Activated CD8-positive, alpha-beta T cell treated with anti-CD3 and anti-CD28 coated beads for 36 hours (primary cell): ENCODE results near the gene SPDYE3. TPM values are rescaled to one million over a fixed set of nuclear protein-coding genes. Genes with fewer than 3 reads are reported as not detected.

ENCODE experiments used
- ATAC-seq: fragments of 200-7000 bp; cut with Tn5 transposase; one replicate; pipeline ENCODE4 v1.10.0; 2021; ENCODE audit warnings: mild to moderate bottlenecking, moderate library complexity
- CTCF ChIA-PET: fragments of 350-600 bp; sonication (Branson Sonifier 250); formaldehyde crosslinking; loops from one replicate; lab custom pipeline; 2021; ENCODE audit warnings: antibody characterized with exemption; lab: Charles Lee
- POLR2A ChIA-PET: fragments of 350-600 bp; sonication (Branson Sonifier 250); formaldehyde crosslinking; loops from one replicate; lab custom pipeline; 2021; ENCODE audit warnings: antibody characterized with exemption; lab: Charles Lee
- DNase-seq: peaks from one replicate; pipeline ENCODE4 v3.0.0-alpha.2; 2020
- H3K27ac Mint-ChIP-seq: one replicate; pipeline ENCODE4 v1.8.0; 2021; ENCODE audit warnings: mild to moderate bottlenecking, mixed read lengths
- H3K27me3 Mint-ChIP-seq: one replicate; pipeline ENCODE4 v1.8.0; 2021; ENCODE audit warnings: mixed read lengths
- H3K36me3 Mint-ChIP-seq: one replicate; pipeline ENCODE4 v1.8.0; 2021; ENCODE audit warnings: low read depth, mixed read lengths
- H3K4me1 Mint-ChIP-seq: one replicate; pipeline ENCODE4 v1.8.0; 2021; ENCODE audit warnings: low read depth, mixed read lengths
- H3K4me3 Mint-ChIP-seq: one replicate; pipeline ENCODE4 v1.8.0; 2021; ENCODE audit warnings: mild to moderate bottlenecking, moderate library complexity, mixed read lengths
- H3K9me3 Mint-ChIP-seq: one replicate; pipeline ENCODE4 v1.8.0; 2021; ENCODE audit warnings: mixed read lengths
- intact Hi-C: fragments of 100-400 bp; cut with micrococcal nuclease; formaldehyde crosslinking; loops from one replicate; pipeline ENCODE4 v1.10.0; 2022
- total RNA-seq, 2 experiments: library from RNA; stranded (reverse); gene quantifications; one replicate each; pipeline ENCODE4 v1.2.3, GENCODE V29; 2021
- TF ChIP-seq, protein P1 (sequence below): fragments of 200-600 bp; IDR thresholded peaks from one replicate; pipeline ENCODE4 v1.8.0; 2022; ENCODE audit warnings: antibody characterized with exemption, mild to moderate bottlenecking

SPDYE3 gene
- total RNA-seq, 2 experiments from 2014 or later = not detected

DNA sequence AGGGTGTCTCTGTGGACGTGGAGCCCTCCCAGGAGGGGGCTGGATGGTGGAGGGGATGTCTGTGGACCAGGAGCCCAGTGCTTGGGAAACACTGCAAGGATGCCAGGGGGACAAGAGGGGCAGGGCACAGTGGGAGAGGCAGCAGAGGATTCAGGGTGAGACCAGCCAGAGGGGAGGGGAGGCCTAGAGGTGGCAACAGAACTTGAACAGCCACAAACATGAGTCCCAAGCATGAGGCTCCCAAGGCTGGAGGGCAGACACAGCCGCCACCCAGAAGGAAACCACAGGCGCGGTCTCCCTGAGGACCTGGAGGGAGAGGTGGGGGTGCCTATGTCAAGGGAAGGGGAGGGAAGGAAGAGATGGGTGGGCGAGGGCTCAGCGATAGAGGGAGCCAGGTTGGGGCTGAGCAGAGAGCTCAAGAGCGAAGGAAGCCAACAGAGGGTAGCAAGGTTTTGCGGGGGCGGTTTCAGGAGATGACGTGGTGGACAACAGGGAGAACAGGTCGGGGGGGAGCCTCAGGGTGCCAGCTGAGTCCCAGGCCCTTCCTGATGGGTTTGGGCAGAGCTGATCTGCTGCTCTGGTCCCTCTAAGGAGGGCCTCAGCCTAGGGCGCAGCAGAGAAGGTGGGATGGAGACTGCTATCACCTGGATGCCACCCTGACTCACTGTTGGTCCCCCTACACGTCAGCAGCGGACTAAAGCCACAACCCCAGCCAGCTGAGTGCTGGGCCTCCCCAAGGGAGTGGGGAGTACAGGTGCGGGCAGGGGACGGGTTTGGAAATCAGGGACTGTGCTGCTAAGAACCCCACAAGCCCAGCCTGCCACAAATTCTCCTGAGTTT, 59.1 kb downstream of the SPDYE3 start:
- ChIA-PET CTCF (interaction anchor here (2.2 kb wide), 1 partner anchor 41 kb away, joined by 10 read pairs; no protein-coding TSS in a partner anchor), POLR2A (interaction anchor here (1.0 to 3.1 kb wide), 2 partner anchors 13 to 67 kb away, joined by 4 to 26 read pairs; no protein-coding TSS in a partner anchor)
- Mint-ChIP-seq H3K27me3 (no peaks in the 10 kb centered on the region), H3K4me1 (peaks cover 48% of the 10 kb centered on the region), H3K4me3 (no peak overlapping the region), H3K36me3 (peaks cover 43% of the 10 kb centered on the region), H3K27ac (peak overlapping the region; percentile 66), H3K9me3 (no peaks in the 10 kb centered on the region)
- intact Hi-C loops = loop anchor here (5.0 kb wide), 1 partner anchor 36 kb away; no protein-coding TSS in a partner anchor
- TF ChIP-seq, protein P1, sequence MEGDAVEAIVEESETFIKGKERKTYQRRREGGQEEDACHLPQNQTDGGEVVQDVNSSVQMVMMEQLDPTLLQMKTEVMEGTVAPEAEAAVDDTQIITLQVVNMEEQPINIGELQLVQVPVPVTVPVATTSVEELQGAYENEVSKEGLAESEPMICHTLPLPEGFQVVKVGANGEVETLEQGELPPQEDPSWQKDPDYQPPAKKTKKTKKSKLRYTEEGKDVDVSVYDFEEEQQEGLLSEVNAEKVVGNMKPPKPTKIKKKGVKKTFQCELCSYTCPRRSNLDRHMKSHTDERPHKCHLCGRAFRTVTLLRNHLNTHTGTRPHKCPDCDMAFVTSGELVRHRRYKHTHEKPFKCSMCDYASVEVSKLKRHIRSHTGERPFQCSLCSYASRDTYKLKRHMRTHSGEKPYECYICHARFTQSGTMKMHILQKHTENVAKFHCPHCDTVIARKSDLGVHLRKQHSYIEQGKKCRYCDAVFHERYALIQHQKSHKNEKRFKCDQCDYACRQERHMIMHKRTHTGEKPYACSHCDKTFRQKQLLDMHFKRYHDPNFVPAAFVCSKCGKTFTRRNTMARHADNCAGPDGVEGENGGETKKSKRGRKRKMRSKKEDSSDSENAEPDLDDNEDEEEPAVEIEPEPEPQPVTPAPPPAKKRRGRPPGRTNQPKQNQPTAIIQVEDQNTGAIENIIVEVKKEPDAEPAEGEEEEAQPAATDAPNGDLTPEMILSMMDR = no peak
- ATAC-seq (peak; percentile 50), DNase-seq (peak; percentile 80)

DNA sequence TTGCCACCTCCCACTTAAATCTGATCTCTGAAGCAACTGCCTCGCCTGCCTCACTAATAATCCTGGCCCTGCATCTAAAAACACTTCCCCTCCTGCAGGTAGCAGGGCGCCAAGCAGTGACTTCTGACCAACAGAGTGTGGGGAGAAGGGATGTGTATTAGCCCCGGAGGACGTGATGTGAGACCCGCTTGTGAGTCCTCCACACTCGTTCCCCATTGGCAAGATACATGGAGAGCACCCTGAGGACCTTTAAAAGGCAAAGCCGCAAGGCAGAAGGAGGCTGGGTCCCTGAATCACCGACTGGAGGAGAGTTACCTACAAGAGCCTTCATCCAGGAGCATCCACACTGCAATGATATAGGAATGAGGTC, 59.7 kb downstream of the SPDYE3 start:
- intact Hi-C loops = loop anchor here (5.0 kb wide), 1 partner anchor 35 kb away; no protein-coding TSS in a partner anchor
- ATAC-seq (no peak), DNase-seq (no peak)
- H3K36me3 Mint-ChIP-seq = peaks cover 37% of the 10 kb centered on the region
- TF ChIP-seq, protein P1 = no peak
- CTCF ChIA-PET = no interaction called here
- peaks cover 54% of the 10 kb centered on the region for H3K4me1 Mint-ChIP-seq
- POLR2A ChIA-PET = no interaction called here
- no peaks in the 10 kb centered on the region for H3K27me3 Mint-ChIP-seq
- H3K9me3 Mint-ChIP-seq = no peaks in the 10 kb centered on the region
- no peak overlapping the region for H3K4me3 Mint-ChIP-seq
- H3K27ac Mint-ChIP-seq = peak overlapping the region; percentile 66

DNA sequence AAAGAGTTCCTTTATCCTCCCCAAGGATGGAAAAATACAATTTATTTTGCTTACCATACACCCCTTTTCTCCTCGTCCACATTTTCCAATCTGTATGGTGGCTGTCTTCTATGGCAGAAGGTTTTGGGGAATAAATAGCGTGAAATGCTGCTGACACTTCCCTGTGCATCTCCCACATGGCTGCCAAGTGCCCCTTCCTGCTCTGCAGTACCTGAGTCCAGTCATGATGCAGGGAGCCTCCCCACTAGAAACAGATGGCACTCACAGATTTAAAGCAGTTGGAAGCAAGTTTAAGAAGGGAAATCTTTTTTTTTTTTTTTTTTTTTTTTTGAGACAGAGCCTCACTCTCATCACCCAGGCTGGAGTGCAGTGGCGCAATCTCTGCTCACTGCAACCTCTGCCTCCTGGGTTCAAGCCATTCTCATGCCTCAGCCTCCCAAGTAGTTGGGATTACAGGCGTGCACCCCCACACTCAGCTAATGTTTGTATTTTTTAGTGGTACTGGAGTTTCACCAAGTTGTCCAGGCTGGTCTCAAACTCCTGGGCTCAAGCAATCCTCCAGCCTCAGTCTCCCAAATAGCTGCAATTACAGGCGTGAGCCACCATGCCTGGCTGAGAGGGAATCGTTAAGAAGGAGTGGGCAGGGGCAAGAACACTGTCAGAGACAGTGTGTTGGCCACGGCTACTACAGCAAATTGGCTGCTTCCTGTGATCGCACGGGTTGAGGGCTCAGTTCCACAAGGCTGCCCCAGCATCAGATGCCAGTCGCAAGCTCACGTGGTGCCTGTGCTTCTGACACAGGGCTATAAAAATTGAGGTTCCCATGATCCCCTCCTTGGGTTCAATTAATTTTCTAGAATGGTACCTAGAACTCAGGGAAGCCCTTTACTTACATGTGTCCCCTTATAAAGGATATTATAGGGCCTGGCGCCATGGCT, 60.4 kb downstream of the SPDYE3 start:
- no peaks in the 10 kb centered on the region for H3K9me3 Mint-ChIP-seq
- H3K36me3 Mint-ChIP-seq = peaks cover 31% of the 10 kb centered on the region
- intact Hi-C loops = loop anchor here (5.0 kb wide), 1 partner anchor 34 kb away; no protein-coding TSS in a partner anchor
- H3K4me3 Mint-ChIP-seq = no peak overlapping the region
- no peaks in the 10 kb centered on the region for H3K27me3 Mint-ChIP-seq
- ATAC-seq (no peak), DNase-seq (no peak)
- peaks cover 57% of the 10 kb centered on the region for H3K4me1 Mint-ChIP-seq
- ChIA-PET POLR2A (interaction anchor here (0.6 to 1.4 kb wide), 6 partner anchors 9 to 82 kb away, joined by 3 to 5 read pairs (median 3); no protein-coding TSS in a partner anchor), CTCF (interaction anchor here (1.1 to 2.1 kb wide), 2 partner anchors 20 to 39 kb away, joined by 3 to 6 read pairs; no protein-coding TSS in a partner anchor)
- TF ChIP-seq, protein P1 = no peak
- H3K27ac Mint-ChIP-seq = peak overlapping the region; percentile 61

DNA sequence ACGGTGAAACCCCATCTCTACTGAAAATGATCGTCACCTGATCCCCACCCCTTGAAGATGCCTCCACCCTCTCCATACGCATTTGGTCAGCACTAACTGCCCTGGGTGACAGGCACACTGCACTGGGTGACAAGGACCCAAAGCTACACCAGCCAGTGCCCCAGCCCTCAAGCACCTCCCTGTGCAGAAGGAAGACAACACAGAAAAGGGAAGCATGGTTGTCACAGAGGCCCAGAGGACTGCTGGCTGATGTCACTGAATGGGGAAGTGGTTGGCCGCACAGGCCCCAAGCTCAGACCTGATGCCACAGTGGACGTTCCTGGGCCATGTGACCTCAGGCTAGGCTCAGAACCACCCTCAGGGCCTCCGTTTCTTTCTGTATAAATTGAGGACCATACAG, 61.6 kb downstream of the SPDYE3 start:
- POLR2A ChIA-PET = interaction anchor here (1.0 to 1.4 kb wide), 6 partner anchors 10 to 22 kb away, joined by 3 to 5 read pairs (median 4); no protein-coding TSS in a partner anchor
- Mint-ChIP-seq H3K4me3 (no peak overlapping the region), H3K27ac (peak overlapping the region; percentile 61), H3K27me3 (no peaks in the 10 kb centered on the region), H3K4me1 (peaks cover 54% of the 10 kb centered on the region), H3K9me3 (no peaks in the 10 kb centered on the region), H3K36me3 (peaks cover 20% of the 10 kb centered on the region)
- intact Hi-C loops = loop anchor here (5.0 kb wide), 1 partner anchor 33 kb away; no protein-coding TSS in a partner anchor
- no peak for ATAC-seq
- DNase-seq = no peak
- TF ChIP-seq, protein P1 = no peak
- CTCF ChIA-PET = interaction anchor here (0.6 to 2.1 kb wide), 2 partner anchors 38 to 231 kb away, joined by 3 to 6 read pairs; no protein-coding TSS in a partner anchor
